Measurements from ENCODE around the gene PIK3C2B. TPM values are rescaled to one million over a fixed set of nuclear protein-coding genes. Genes with fewer than 3 reads are reported as not detected.

PIK3C2B gene
- total RNA-seq, 5 donors from 2014 or later (not counting 1 experiment from before 2014, with no cell fraction given) = 33.4 to 44.1 (median 36.0) TPM

DNA sequence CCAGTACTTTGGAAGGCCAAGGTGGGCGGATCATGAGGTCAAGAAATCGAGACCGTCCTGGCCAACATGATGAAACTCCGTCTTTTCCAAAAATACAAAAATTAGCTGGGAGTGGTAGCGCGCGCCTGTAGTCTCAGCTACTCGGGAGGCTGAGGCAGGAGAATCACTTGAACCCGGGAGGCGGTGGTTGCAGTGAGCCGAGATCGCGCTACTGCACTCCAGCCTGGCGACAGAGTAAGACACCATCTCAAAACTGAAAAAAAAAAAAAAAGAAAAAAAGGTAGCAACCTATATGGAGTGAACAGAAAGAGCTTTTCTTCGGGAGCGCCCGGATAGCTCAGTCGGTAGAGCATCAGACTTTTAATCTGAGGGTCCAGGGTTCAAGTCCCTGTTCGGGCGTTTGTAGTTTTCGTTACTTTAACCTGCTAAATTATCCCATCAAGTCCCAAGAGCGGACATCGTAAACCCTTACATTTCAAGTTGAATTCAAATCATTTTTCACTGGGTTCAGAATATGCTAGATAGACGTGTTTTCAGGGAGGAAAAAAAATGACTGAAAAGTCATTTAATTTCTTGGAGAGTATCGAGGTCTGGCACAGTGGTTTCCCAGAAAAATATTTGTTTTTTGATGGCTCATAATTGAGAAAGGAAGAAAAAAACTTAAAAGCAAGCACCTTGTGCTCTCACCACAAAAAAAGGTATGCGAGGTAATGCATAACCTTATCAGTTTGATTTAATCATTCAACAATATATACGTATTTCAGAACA is 11.8 kb upstream of the PIK3C2B start:
- Histone ChIP-seq H3K36me3 (ENCODE audit: control insufficient read depth in 2 of 2, extremely low read depth in 1 of 2, insufficient read depth in 1 of 2, low read length in 1 of 2) (no peaks in the 10 kb centered on the region), H3K27ac (ENCODE audit: low read length) (peak overlapping the region; percentile 95), H3K9me3 (no peaks in the 10 kb centered on the region), H3K4me1 (ENCODE audit: control insufficient read depth in 1 of 2, extremely low read depth in 1 of 2, insufficient read depth in 2 of 2, low read length in 2 of 2) (peaks cover 7 to 11% of the 10 kb centered on the region in 2 experiments), H3K4me3 (ENCODE audit: control insufficient read depth in 1 of 2, extremely low read depth in 1 of 2, low read length in 1 of 2) (peak overlapping the region; percentile 56 to 74), H3K27me3 (replicated peaks in 1 of 2; ENCODE audit: control insufficient read depth in 2 of 2, extremely low read depth in 1 of 2, insufficient read depth in 2 of 2, low read length in 1 of 2) (no peaks in the 10 kb centered on the region)
- ATAC-seq (replicated peaks in 1 of 4) (peak; percentile 44 to 65 (median 58)), DNase-seq (peak in 34 of 35 experiments; percentile 23 to 84 (median 56))
- ChIA-PET POLR2A (interaction anchor here (0.5 to 3.5 kb wide), 18 partner anchors 9 to 108 kb away, joined by 3 to 43 read pairs (median 4); partner anchors contain the start of gene MDM4 (in 2 of the 2)), CTCF (interaction anchor here (0.6 to 4.0 kb wide), 23 partner anchors 9 to 370 kb away, joined by 3 to 63 read pairs (median 7); partner anchors contain the start of genes PIK3C2B (in 2 of the 2) and MDM4 (in 1 of the 2))
- Mint-ChIP-seq H3K4me1 (peaks cover 35 to 47% (median 37%) of the 10 kb centered on the region in 3 donors), H3K27ac (peak overlapping the region; percentile 98 to 99), H3K27me3 (peaks cover 0 to 4% of the 10 kb centered on the region in 2 donors), H3K4me3 (peak overlapping the region; percentile 82 to 87 (median 86)), H3K9me3 (no peaks in the 10 kb centered on the region), H3K36me3 (no peaks in the 10 kb centered on the region)
- 0% methylated on average over 7 of the region's 27 CpGs for WGBS (ENCODE audit: insufficient coverage)

GRCh38 chr1:204505674-204506200 is 11.1 kb upstream of the PIK3C2B start:
- peak overlapping the region; percentile 98 to 99 for H3K27ac Mint-ChIP-seq
- H3K4me1 Mint-ChIP-seq = peaks cover 30 to 42% (median 32%) of the 10 kb centered on the region in 3 donors
- Histone ChIP-seq H3K36me3 (ENCODE audit: control insufficient read depth in 2 of 2, extremely low read depth in 1 of 2, insufficient read depth in 1 of 2, low read length in 1 of 2) (no peaks in the 10 kb centered on the region), H3K9me3 (no peaks in the 10 kb centered on the region), H3K27ac (ENCODE audit: low read length) (peak overlapping the region; percentile 95), H3K27me3 (replicated peaks in 1 of 2; ENCODE audit: control insufficient read depth in 2 of 2, extremely low read depth in 1 of 2, insufficient read depth in 2 of 2, low read length in 1 of 2) (no peaks in the 10 kb centered on the region), H3K4me3 (ENCODE audit: control insufficient read depth in 1 of 2, extremely low read depth in 1 of 2, low read length in 1 of 2) (peak overlapping the region; percentile 56 to 74), H3K4me1 (ENCODE audit: control insufficient read depth in 1 of 2, extremely low read depth in 1 of 2, insufficient read depth in 2 of 2, low read length in 2 of 2) (peaks cover 7 to 11% of the 10 kb centered on the region in 2 experiments)
- DNase-seq (peak in 1 of 35 experiments; percentile 31), ATAC-seq (replicated peaks in 1 of 4) (no peak)
- H3K4me3 Mint-ChIP-seq = peak overlapping the region; percentile 82 to 87 (median 86)
- H3K36me3 Mint-ChIP-seq = no peaks in the 10 kb centered on the region
- ChIA-PET POLR2A (interaction anchor here (0.6 to 3.5 kb wide), 8 partner anchors 11 to 74 kb away, joined by 3 to 43 read pairs (median 8); partner anchors contain the start of gene MDM4 (in 1 of the 2)), CTCF (interaction anchor here (0.6 to 4.0 kb wide), 19 partner anchors 10 to 1553 kb away, joined by 3 to 63 read pairs (median 6); partner anchors contain the start of genes PIK3C2B (in 2 of the 2) and MDM4 (in 1 of the 2))
- H3K9me3 Mint-ChIP-seq = no peaks in the 10 kb centered on the region
- H3K27me3 Mint-ChIP-seq = peaks cover 0 to 4% of the 10 kb centered on the region in 2 donors
- WGBS (ENCODE audit: insufficient coverage) = 0% methylated on average over 4 of the region's 4 CpGs

DNA sequence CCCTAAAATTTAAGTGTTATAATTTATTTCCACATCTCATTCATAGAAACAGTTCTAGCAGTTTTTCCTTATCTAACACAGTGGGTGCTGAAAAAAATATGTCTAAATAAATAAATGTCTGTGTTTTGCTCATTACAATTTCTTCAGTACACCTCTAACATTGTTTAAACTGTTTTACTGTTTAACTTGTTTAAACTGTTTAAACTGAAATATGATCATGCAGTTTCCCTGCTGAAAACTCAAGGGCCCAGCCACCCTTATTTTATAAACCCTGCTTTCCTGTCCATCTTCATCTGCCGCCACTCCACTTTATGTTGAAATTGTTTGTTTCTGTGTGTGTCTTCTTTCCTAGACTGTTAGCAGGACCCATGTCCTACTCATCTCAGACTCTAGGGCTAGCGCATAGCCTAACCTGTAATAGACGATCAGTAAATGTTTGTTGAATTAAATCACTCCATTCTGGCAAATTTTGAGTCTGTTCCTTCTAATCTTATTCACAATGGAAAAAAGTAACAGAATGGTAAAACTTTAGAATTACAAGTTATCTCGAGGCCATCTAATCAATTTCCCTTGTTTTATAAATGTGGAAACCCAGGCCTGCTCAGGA is 9.4 kb upstream of the PIK3C2B start:
- Histone ChIP-seq H3K4me3 (ENCODE audit: control insufficient read depth in 1 of 2, extremely low read depth in 1 of 2, low read length in 1 of 2) (no peak overlapping the region), H3K36me3 (ENCODE audit: control insufficient read depth in 2 of 2, extremely low read depth in 1 of 2, insufficient read depth in 1 of 2, low read length in 1 of 2) (no peaks in the 10 kb centered on the region), H3K4me1 (ENCODE audit: control insufficient read depth in 1 of 2, extremely low read depth in 1 of 2, insufficient read depth in 2 of 2, low read length in 2 of 2) (peaks cover 11 to 12% of the 10 kb centered on the region in 2 experiments), H3K9me3 (no peaks in the 10 kb centered on the region), H3K27ac (ENCODE audit: low read length) (no peak overlapping the region), H3K27me3 (replicated peaks in 1 of 2; ENCODE audit: control insufficient read depth in 2 of 2, extremely low read depth in 1 of 2, insufficient read depth in 2 of 2, low read length in 1 of 2) (no peaks in the 10 kb centered on the region)
- no peak for DNase-seq
- no peak overlapping the region for H3K27ac Mint-ChIP-seq
- WGBS (ENCODE audit: insufficient coverage) = no CpG with 5 or more reads among the region's 4 CpGs
- ChIA-PET CTCF (interaction anchor here (0.8 to 2.7 kb wide), 13 partner anchors 9 to 75 kb away, joined by 3 to 67 read pairs (median 5); partner anchors contain the start of gene PIK3C2B (in 2 of the 2)), POLR2A (no interaction called here)
- H3K36me3 Mint-ChIP-seq = no peaks in the 10 kb centered on the region
- H3K4me1 Mint-ChIP-seq = peaks cover 30 to 48% (median 35%) of the 10 kb centered on the region in 3 donors
- no peak for ATAC-seq (replicated peaks in 1 of 4)
- H3K27me3 Mint-ChIP-seq = peaks cover 0 to 4% of the 10 kb centered on the region in 2 donors
- no peaks in the 10 kb centered on the region for H3K9me3 Mint-ChIP-seq
- H3K4me3 Mint-ChIP-seq = no peak overlapping the region

GRCh38 chr1:204503122-204503912 is 8.7 kb upstream of the PIK3C2B start:
- Mint-ChIP-seq H3K27ac (peak overlapping the region in 1 of 2 donors; percentile 9), H3K4me3 (peak overlapping the region in 1 of 3 donors; percentile 1), H3K36me3 (no peaks in the 10 kb centered on the region), H3K27me3 (peaks cover 0 to 4% of the 10 kb centered on the region in 2 donors), H3K9me3 (no peaks in the 10 kb centered on the region), H3K4me1 (peaks cover 33 to 50% (median 34%) of the 10 kb centered on the region in 3 donors)
- Histone ChIP-seq H3K4me1 (ENCODE audit: control insufficient read depth in 1 of 2, extremely low read depth in 1 of 2, insufficient read depth in 2 of 2, low read length in 2 of 2) (peaks cover 11 to 13% of the 10 kb centered on the region in 2 experiments), H3K27me3 (replicated peaks in 1 of 2; ENCODE audit: control insufficient read depth in 2 of 2, extremely low read depth in 1 of 2, insufficient read depth in 2 of 2, low read length in 1 of 2) (no peaks in the 10 kb centered on the region), H3K9me3 (no peaks in the 10 kb centered on the region), H3K36me3 (ENCODE audit: control insufficient read depth in 2 of 2, extremely low read depth in 1 of 2, insufficient read depth in 1 of 2, low read length in 1 of 2) (no peaks in the 10 kb centered on the region), H3K27ac (ENCODE audit: low read length) (no peak overlapping the region), H3K4me3 (ENCODE audit: control insufficient read depth in 1 of 2, extremely low read depth in 1 of 2, low read length in 1 of 2) (no peak overlapping the region)
- ChIA-PET CTCF (interaction anchor here (0.6 to 2.7 kb wide), 30 partner anchors 9 to 341 kb away, joined by 3 to 67 read pairs (median 5); partner anchors contain the start of genes PIK3C2B (in 2 of the 2) and MDM4 (in 1 of the 2)), POLR2A (interaction anchor here (0.6 to 1.2 kb wide), 5 partner anchors 9 to 57 kb away, joined by 3 to 8 read pairs (median 3); partner anchors contain the start of gene PIK3C2B (in 2 of the 2))
- WGBS (ENCODE audit: insufficient coverage) = 14% methylated on average over 3 of the region's 7 CpGs
- ATAC-seq (replicated peaks in 1 of 4) = peak in 1 of 4 experiments; percentile 20
- DNase-seq = peak in 5 of 35 experiments; percentile 28 to 87 (median 49)

GRCh38 chr1:204502241-204502640 is 7.6 kb upstream of the PIK3C2B start:
- Mint-ChIP-seq H3K4me1 (peaks cover 26 to 46% (median 33%) of the 10 kb centered on the region in 3 donors), H3K9me3 (no peaks in the 10 kb centered on the region), H3K36me3 (no peaks in the 10 kb centered on the region), H3K4me3 (no peak overlapping the region), H3K27ac (no peak overlapping the region), H3K27me3 (peaks cover 0 to 4% of the 10 kb centered on the region in 2 donors)
- no peaks in the 10 kb centered on the region for H3K36me3 ChIP-seq (ENCODE audit: control insufficient read depth in 2 of 2, extremely low read depth in 1 of 2, insufficient read depth in 1 of 2, low read length in 1 of 2)
- ChIA-PET CTCF (interaction anchor here (0.6 to 4.0 kb wide), 12 partner anchors 8 to 89 kb away, joined by 3 to 67 read pairs (median 10); partner anchors contain the start of gene PIK3C2B (in 1 of the 2)), POLR2A (interaction anchor here (0.8 to 1.1 kb wide), 2 partner anchors 8 to 56 kb away, joined by 3 read pairs; partner anchors contain the start of gene PIK3C2B (in 1 of the 2))
- ATAC-seq (replicated peaks in 1 of 4) (no peak), DNase-seq (no peak)
- no peak overlapping the region for H3K27ac ChIP-seq (ENCODE audit: low read length)
- peaks cover 3 to 10% of the 10 kb centered on the region in 2 experiments for H3K4me1 ChIP-seq (ENCODE audit: control insufficient read depth in 1 of 2, extremely low read depth in 1 of 2, insufficient read depth in 2 of 2, low read length in 2 of 2)
- 81% methylated on average over 3 of the region's 6 CpGs for WGBS (ENCODE audit: insufficient coverage)
- no peaks in the 10 kb centered on the region for H3K9me3 ChIP-seq
- H3K4me3 ChIP-seq (ENCODE audit: control insufficient read depth in 1 of 2, extremely low read depth in 1 of 2, low read length in 1 of 2) = no peak overlapping the region
- no peaks in the 10 kb centered on the region for H3K27me3 ChIP-seq (replicated peaks in 1 of 2; ENCODE audit: control insufficient read depth in 2 of 2, extremely low read depth in 1 of 2, insufficient read depth in 2 of 2, low read length in 1 of 2)
